K562 (cell line): ENCODE data around the gene PPP1R12C. TPM values are rescaled to one million over a fixed set of nuclear protein-coding genes. Genes with fewer than 3 reads are reported as not detected.

Experiments used
- ATF7 ChIP-seq: fragments of 450-650 bp; IDR thresholded peaks from 2 replicates; pipeline ENCODE4 v1.7.1; 2014; ENCODE audit warnings: mild to moderate bottlenecking, moderate library complexity
- BCL6 ChIP-seq: fragments of 250-450 bp; sonication (Bioruptor Pico); IDR thresholded peaks from 2 replicates; pipeline ENCODE4 v1.4.0; 2020
- CHD1 ChIP-seq: fragments of 200-600 bp; sonication (generic); IDR thresholded peaks from one replicate; pipeline ENCODE4 v1.6.1; 2012; ENCODE audit warnings: mild to moderate bottlenecking, moderate library complexity, low read length, inconsistent platforms
- CREM ChIP-seq: IDR thresholded peaks from 2 replicates; pipeline ENCODE4 v1.6.1; 2014; ENCODE audit warnings: antibody characterized with exemption, low read depth
- CXXC5 ChIP-seq: fragments of 250-450 bp; sonication (Bioruptor Pico); IDR thresholded peaks from 2 replicates; pipeline ENCODE4 v1.8.0; 2022; ENCODE audit warnings: inconsistent platforms, mild to moderate bottlenecking, moderate library complexity
- GATAD2A ChIP-seq: fragments of 450-650 bp; IDR thresholded peaks from 2 replicates; pipeline ENCODE4 v1.6.1; 2017
- GTF2E2 ChIP-seq: fragments of 200-800 bp; sonication (Bioruptor generic); IDR thresholded peaks from 2 replicates; pipeline ENCODE4 v1.6.1; 2016; ENCODE audit warnings: missing genetic modification characterization, missing compliant biosample characterization
- HCFC1 ChIP-seq: IDR thresholded peaks from 2 replicates; pipeline ENCODE4 v1.6.1; 2012; ENCODE audit warnings: low read depth, low read length, improper control_type of control experiment
- HDAC1 ChIP-seq, 2 experiments: fragments of 450-650 bp; IDR thresholded peaks; 2 replicates each; pipeline ENCODE4 v1.6.1; 2016 to 2017; ENCODE audit warnings: inconsistent platforms in 1 of 2, mild to moderate bottlenecking in 1 of 2, moderate library complexity in 1 of 2
- HIVEP1 ChIP-seq: fragments of 250-450 bp; sonication (Bioruptor Pico); IDR thresholded peaks from 2 replicates; pipeline ENCODE4 v1.4.0; 2020; ENCODE audit warnings: mild to moderate bottlenecking
- MEIS2 ChIP-seq: fragments of 450-650 bp; IDR thresholded peaks from 2 replicates; pipeline ENCODE4 v1.6.1; 2014; ENCODE audit warnings: mild to moderate bottlenecking; ENCODE audit not compliant: partially characterized antibody
- NRF1 ChIP-seq, 2 experiments: fragments of 450-650 bp; IDR thresholded peaks in 1 of 2; conservative IDR thresholded peaks in 1 of 2; 2 replicates each; pipeline ENCODE4 v1.6.1; 2014; ENCODE audit warnings: mild to moderate bottlenecking in 2 of 2
- POLR2AphosphoS5 ChIP-seq: IDR thresholded peaks from 2 replicates; pipeline ENCODE4 v1.6.1; 2011; ENCODE audit warnings: mild to moderate bottlenecking, low read depth, low read length, moderate library complexity; ENCODE audit not compliant: control insufficient read depth, insufficient read depth
- RBFOX2 ChIP-seq: fragments of 200-400 bp; formaldehyde crosslinking; IDR thresholded peaks from 2 replicates; pipeline ENCODE4 v1.6.1; 2017; ENCODE audit warnings: low read depth, mild to moderate bottlenecking, low read length, moderate library complexity
- RBM22 ChIP-seq: fragments of 200-400 bp; formaldehyde crosslinking; IDR thresholded peaks from 2 replicates; pipeline ENCODE4 v1.6.1; 2018; ENCODE audit warnings: low read length, low read depth; ENCODE audit not compliant: poor library complexity, severe bottlenecking
- RHOXF2B ChIP-seq: fragments of 250-450 bp; sonication (Bioruptor Pico); conservative IDR thresholded peaks from 2 replicates; pipeline ENCODE4 v1.5.1; 2021
- YY1 ChIP-seq, 3 experiments: IDR thresholded peaks; 2 replicates each; pipeline ENCODE4 v1.6.1; 2011; ENCODE audit warnings: low read length in 2 of 3, mild to moderate bottlenecking in 2 of 3, moderate library complexity in 2 of 3, borderline replicate concordance in 1 of 3, control low read depth in 1 of 3, low read depth in 1 of 3; ENCODE audit not compliant: insufficient read depth in 3 of 3, insufficient replicate concordance in 2 of 3, control insufficient read depth in 1 of 3, insufficient read length in 1 of 3; ENCODE audit errors: extremely low read depth in 1 of 3
- ZKSCAN1 ChIP-seq: fragments of 150-350 bp; IDR thresholded peaks from 2 replicates; pipeline ENCODE4 v1.6.1; 2016; ENCODE audit warnings: low read depth, low read length
- ZNF165 ChIP-seq: fragments of 250-450 bp; sonication (Bioruptor Pico); IDR thresholded peaks from 2 replicates; pipeline ENCODE4 v1.4.0; 2020; ENCODE audit warnings: borderline replicate concordance
- ZNF253 ChIP-seq: fragments of 250-450 bp; sonication (Bioruptor Pico); conservative IDR thresholded peaks from 2 replicates; pipeline ENCODE4 v1.6.1; 2021; ENCODE audit warnings: mild to moderate bottlenecking
- ZNF3 ChIP-seq: fragments of 250-450 bp; sonication (Bioruptor Pico); IDR thresholded peaks from 2 replicates; pipeline ENCODE4 v1.5.0; 2021; ENCODE audit warnings: mild to moderate bottlenecking, moderate library complexity
- polyA plus RNA-seq, 8 experiments: library from polyadenylated mRNA; depleted of rRNA in 4 of 8; stranded (reverse) in 5 of 8; unstranded in 3 of 8; fragments of >200 nt; fragmentation: Nextera tagmentation in 2 of 8; fragmentation: Illumina TruSeq in 1 of 8; extraction: Ambion mirVana in 2 of 8; extraction: Trizol in 1 of 8; gene quantifications; 2 replicates each; pipeline versions ENCODE4 v1.2.1 to v1.2.3, GENCODE V29; 2011 to 2014; ENCODE audit warnings: inconsistent platforms in 1 of 8, missing spikeins in 1 of 8
- total RNA-seq, 7 experiments: library from RNA; depleted of rRNA in 6 of 7; stranded (reverse); fragments of >200 nt in 6 of 7; fragmentation: Illumina TruSeq in 2 of 7; extraction: Trizol in 2 of 7; gene quantifications; 2 replicates each; pipeline versions ENCODE4 v1.2.1 to v1.2.3, GENCODE V29; 2011 to 2021; ENCODE audit warnings: low replicate concordance in 1 of 7
- TF ChIP-seq, protein P1 (sequence below): fragments of 250-450 bp; sonication (Bioruptor Pico); IDR thresholded peaks from 2 replicates; pipeline ENCODE4 v1.5.0; 2021; ENCODE audit warnings: mild to moderate bottlenecking, moderate library complexity
- TF ChIP-seq, protein P2 (sequence below), 3 experiments: fragments of 200-800 bp in 1 of 3; sonication (Bioruptor generic) in 1 of 3; sonication (generic) in 1 of 3; formaldehyde crosslinking in 1 of 3; IDR thresholded peaks; 2 replicates each; pipeline versions ENCODE4 v1.6.1 to v1.8.0; 2016 to 2022; ENCODE audit warnings: mild to moderate bottlenecking in 2 of 3, missing compliant biosample characterization in 2 of 3, missing genetic modification characterization in 2 of 3, missing genetic modification reagents in 1 of 3

PPP1R12C gene
- total and polyA plus RNA-seq, 9 of the 15 experiments (the other 6 are each of a cell fraction or from before 2014, with no cell fraction given): 1.8 to 136 (median 33.7) TPM

DNA sequence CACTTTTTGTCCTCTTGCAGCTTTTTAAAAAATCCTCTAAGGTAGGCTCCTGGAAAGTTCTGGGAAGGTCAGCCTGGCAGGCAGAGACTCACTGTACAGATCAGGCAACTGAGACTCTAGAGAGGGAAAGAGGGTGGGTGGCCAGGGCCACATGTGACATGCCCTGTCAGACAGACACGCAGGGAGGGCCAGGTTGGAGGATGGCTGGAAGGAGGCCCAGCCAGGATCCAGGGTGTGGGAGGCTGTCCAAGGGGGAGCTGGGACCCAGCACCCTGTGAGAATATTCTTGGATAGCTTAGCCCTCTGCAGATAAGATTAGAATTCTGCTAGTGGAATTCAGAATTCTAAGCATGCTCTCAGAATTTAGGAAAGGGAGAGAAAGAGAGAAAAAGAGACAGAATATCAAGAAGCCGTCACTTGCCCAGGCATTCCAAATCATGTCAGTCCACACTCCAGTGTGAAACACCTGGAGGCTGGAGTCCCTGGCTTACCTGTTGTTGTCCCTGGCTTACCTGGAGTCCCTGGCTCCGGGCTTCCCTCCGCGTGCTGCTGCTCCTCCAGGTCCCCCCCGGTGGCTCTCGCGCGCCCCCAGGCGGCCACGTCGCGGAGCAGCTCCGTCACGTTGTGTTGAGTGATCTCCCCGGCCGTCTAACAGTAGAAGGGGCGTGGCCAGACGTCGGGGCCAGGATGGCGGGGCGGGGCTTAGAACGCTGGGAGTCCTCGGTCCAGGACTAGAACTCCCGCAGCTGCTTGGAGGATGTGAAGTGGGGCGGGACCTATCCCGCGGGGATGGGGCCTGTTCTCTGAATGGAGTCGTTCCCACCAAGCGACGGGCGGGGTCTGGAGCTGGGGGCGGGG, 42.9 kb upstream of the PPP1R12C start (continued):
- TF ChIP-seq CXXC5 (CRISPR knock-in tag): peak; percentile 89
- no peak for TF ChIP-seq HIVEP1 (CRISPR knock-in tag)
- 0 out of 2 replicates have a peak, but pooled peaks have one; percentile 20 for TF ChIP-seq ZKSCAN1
- peak; percentile 99 for TF ChIP-seq MEIS2
- TF ChIP-seq GATAD2A: 0 out of 2 replicates have a peak, but pooled peaks have one; percentile 65
- TF ChIP-seq ZNF253: no peak
- TF ChIP-seq ZNF165: no peak
- peak; percentile 31; the same call in 1 of the 2 replicates for TF ChIP-seq HCFC1
- 0 out of 4 replicates have a peak, but pooled peaks of 1 of the 2 experiments have one; percentile 8 for TF ChIP-seq NRF1 (conservative IDR thresholded peaks at IDR 0.05 in 1 of 2, IDR thresholded peaks at IDR 0.05 in 1 of 2)
- TF ChIP-seq YY1 (IDR thresholded peaks at IDR 0.05; ENCODE audit: borderline replicate concordance in 1 of 3, control insufficient read depth in 1 of 3, extremely low read depth in 1 of 3, insufficient read depth in 3 of 3, insufficient read length in 1 of 3, insufficient replicate concordance in 2 of 3, low read depth in 1 of 3, low read length in 2 of 3): peak in 2 of 3 experiments; percentile 35 to 73
- TF ChIP-seq ZNF3: no peak
- no peak for TF ChIP-seq BCL6 (CRISPR knock-in tag)
- peak in 1 of 2 experiments; percentile 42; a peak in 2 of 4 replicates for TF ChIP-seq HDAC1 (IDR thresholded peaks at IDR 0.05)
- TF ChIP-seq, protein P1, sequence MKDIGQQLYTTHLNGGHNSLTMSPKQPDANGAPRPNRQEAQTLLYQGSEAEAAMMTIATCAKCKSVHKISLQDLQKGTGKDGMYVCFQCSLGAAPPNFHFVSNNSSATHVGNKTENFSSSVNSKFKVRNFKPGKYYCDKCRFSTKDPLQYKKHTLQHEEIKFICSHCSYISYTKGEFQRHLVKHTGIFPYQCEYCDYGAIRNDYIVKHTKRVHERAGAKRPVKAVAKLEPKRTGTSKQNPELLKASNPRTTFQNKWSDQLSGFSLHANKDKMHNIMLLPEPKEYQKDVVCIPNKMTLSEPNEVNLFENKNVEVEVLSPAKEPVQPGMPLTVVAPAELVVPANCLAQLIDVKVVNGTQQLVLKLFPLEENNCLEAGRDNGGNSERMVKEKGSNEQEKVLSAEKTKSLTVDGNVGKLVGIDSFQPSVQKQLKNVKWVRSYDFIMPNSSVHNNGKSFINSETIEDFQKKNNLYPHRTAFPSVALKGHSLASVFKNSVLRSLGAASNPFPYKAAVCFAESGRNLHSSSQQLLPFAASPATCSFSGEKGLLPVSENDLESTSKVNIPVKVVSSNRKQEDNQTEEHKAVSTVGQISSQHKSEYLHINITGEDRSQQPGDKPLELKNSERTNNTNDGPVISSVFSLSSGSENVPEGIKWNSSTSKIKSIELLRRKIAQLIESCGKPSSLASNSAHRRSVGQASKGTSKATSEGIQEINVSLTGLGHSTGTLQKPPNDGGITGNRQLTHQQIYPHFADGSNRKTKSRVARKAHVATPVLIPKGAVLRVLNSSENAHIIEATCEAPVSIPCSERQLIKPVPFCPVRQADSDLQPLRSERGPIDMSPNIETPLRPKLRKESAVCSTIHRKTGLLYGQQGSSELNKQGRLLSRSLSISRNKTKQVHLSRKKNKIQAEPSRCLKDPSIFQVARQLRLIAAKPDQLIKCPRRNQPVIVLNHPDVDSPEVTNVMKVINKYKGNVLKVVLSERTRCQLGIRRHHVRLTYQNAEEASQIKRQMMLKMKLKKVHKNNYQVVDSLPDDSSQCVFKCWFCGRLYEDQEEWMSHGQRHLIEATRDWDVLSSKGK: no peak
- 0 out of 2 replicates have a peak, but pooled peaks have one; percentile 19 for TF ChIP-seq RHOXF2B (CRISPR knock-in tag)
- no peak for TF ChIP-seq POLR2AphosphoS5
- peak; percentile 67 for TF ChIP-seq RBFOX2
- TF ChIP-seq RBM22: no peak
- no peak for TF ChIP-seq GTF2E2 (tag)
- peak; percentile 74; the same call in 1 of the 2 replicates for TF ChIP-seq ATF7
- peak; percentile 93 for TF ChIP-seq CREM
- no peak for TF ChIP-seq CHD1
- TF ChIP-seq, protein P2, sequence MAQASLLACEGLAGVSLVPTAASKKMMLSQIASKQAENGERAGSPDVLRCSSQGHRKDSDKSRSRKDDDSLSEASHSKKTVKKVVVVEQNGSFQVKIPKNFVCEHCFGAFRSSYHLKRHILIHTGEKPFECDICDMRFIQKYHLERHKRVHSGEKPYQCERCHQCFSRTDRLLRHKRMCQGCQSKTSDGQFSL (CRISPR knock-in tag; IDR thresholded peaks at IDR 0.05): peak; percentile 93
- TF ChIP-seq, protein P2 (tag; IDR thresholded peaks at IDR 0.05): peak in 1 of 2 experiments; percentile 72; a peak in 1 of 4 replicates
